Measurements from ENCODE around the gene SIX2.
"Not testable (repeated sequence)": the region's sequence is repeated elsewhere in the genome, so short reads cannot be mapped to it uniquely, and the experiment has no call there.

GRCh38 chr2:45038861-45039260 is 29.6 kb upstream of the SIX2 start:
- TF ChIP-seq, protein P1, sequence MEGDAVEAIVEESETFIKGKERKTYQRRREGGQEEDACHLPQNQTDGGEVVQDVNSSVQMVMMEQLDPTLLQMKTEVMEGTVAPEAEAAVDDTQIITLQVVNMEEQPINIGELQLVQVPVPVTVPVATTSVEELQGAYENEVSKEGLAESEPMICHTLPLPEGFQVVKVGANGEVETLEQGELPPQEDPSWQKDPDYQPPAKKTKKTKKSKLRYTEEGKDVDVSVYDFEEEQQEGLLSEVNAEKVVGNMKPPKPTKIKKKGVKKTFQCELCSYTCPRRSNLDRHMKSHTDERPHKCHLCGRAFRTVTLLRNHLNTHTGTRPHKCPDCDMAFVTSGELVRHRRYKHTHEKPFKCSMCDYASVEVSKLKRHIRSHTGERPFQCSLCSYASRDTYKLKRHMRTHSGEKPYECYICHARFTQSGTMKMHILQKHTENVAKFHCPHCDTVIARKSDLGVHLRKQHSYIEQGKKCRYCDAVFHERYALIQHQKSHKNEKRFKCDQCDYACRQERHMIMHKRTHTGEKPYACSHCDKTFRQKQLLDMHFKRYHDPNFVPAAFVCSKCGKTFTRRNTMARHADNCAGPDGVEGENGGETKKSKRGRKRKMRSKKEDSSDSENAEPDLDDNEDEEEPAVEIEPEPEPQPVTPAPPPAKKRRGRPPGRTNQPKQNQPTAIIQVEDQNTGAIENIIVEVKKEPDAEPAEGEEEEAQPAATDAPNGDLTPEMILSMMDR (IDR thresholded peaks at IDR 0.05) = not testable (repeated sequence)
- TF ChIP-seq POLR2A (IDR thresholded peaks at IDR 0.05) = not testable (repeated sequence)

Data from vagina (tissue), 2 donors.